ENCODE results near the gene TPM4. TPM values are rescaled to one million over a fixed set of nuclear protein-coding genes. Genes with fewer than 3 reads are reported as not detected.

TPM4 gene
- total RNA-seq, 1 experiment from 2014 or later: 219 TPM

DNA sequence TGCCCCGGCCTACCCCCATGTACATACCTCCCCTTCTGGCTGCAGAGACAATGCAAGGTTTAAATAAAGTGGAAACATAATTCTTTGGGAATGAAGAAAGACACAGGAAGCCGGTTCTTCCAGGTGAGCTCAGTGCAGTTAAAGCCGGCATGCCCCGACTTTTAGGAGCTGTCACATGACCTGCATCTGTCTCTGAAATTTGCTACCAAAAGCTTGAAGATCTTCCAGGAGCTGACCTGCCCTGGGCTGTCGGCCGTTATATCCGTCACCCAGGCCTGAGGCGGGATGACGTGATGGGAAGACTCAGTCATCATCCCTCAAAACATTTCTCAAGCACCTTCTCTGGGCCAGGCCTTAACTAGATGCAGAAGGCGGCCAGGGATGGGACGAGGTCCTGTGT lies 45.7 kb downstream of the TPM4 start:
- intact Hi-C loops (cut with micrococcal nuclease; ENCODE audit: unreplicated experiment): no loop called here
- no peak for DNase-seq
- BruUV-seq (replicated peaks): no TSS peak
- H3K4me3 Mint-ChIP-seq (ENCODE audit: low read depth, unreplicated experiment): no peak overlapping the region
- no peaks in the 10 kb centered on the region for H3K4me1 Mint-ChIP-seq (ENCODE audit: low read depth, unreplicated experiment)
- H3K27ac Mint-ChIP-seq (ENCODE audit: unreplicated experiment): no peak overlapping the region
- CTCF ChIA-PET: no interaction called here
- peaks cover 37% of the 10 kb centered on the region for H3K36me3 Mint-ChIP-seq (ENCODE audit: insufficient read depth, unreplicated experiment)
- TF ChIP-seq, protein P1, sequence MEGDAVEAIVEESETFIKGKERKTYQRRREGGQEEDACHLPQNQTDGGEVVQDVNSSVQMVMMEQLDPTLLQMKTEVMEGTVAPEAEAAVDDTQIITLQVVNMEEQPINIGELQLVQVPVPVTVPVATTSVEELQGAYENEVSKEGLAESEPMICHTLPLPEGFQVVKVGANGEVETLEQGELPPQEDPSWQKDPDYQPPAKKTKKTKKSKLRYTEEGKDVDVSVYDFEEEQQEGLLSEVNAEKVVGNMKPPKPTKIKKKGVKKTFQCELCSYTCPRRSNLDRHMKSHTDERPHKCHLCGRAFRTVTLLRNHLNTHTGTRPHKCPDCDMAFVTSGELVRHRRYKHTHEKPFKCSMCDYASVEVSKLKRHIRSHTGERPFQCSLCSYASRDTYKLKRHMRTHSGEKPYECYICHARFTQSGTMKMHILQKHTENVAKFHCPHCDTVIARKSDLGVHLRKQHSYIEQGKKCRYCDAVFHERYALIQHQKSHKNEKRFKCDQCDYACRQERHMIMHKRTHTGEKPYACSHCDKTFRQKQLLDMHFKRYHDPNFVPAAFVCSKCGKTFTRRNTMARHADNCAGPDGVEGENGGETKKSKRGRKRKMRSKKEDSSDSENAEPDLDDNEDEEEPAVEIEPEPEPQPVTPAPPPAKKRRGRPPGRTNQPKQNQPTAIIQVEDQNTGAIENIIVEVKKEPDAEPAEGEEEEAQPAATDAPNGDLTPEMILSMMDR (IDR thresholded peaks at IDR 0.05; ENCODE audit: unreplicated experiment): no peak
- no peaks in the 10 kb centered on the region for H3K27me3 Mint-ChIP-seq (ENCODE audit: unreplicated experiment)
- no peaks in the 10 kb centered on the region for H3K9me3 Mint-ChIP-seq (ENCODE audit: low read depth, unreplicated experiment)

DNA sequence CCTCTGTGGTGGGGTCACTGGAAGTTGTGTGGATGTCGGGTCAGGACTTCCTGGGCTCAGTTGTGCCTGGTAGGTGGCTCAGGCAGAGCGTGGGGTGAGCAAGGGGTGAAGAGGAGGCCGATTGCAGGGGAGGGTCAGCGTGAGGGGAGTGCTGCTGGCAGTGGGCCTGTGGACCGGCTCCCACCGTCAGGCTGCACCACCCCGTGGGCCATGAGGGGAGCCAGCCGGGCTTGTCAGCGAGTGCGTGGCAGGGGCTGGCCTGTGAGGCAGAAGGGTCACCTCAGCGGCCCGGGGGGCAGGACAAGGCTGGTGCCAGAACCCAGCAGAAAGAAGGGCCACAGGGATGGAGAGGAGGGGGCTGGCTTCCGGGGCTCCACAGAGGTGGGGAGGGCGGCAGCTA lies 48.7 kb downstream of the TPM4 start:
- H3K4me3 Mint-ChIP-seq (ENCODE audit: low read depth, unreplicated experiment): no peak overlapping the region
- no peaks in the 10 kb centered on the region for H3K27me3 Mint-ChIP-seq (ENCODE audit: unreplicated experiment)
- no peak for DNase-seq
- CTCF ChIA-PET: no interaction called here
- intact Hi-C loops (cut with micrococcal nuclease; ENCODE audit: unreplicated experiment): no loop called here
- no TSS peak for BruUV-seq (replicated peaks)
- no peaks in the 10 kb centered on the region for H3K9me3 Mint-ChIP-seq (ENCODE audit: low read depth, unreplicated experiment)
- TF ChIP-seq, protein P1 (IDR thresholded peaks at IDR 0.05; ENCODE audit: unreplicated experiment): no peak
- no peaks in the 10 kb centered on the region for H3K4me1 Mint-ChIP-seq (ENCODE audit: low read depth, unreplicated experiment)
- H3K36me3 Mint-ChIP-seq (ENCODE audit: insufficient read depth, unreplicated experiment): peaks cover 43% of the 10 kb centered on the region
- no peak overlapping the region for H3K27ac Mint-ChIP-seq (ENCODE audit: unreplicated experiment)

DNA sequence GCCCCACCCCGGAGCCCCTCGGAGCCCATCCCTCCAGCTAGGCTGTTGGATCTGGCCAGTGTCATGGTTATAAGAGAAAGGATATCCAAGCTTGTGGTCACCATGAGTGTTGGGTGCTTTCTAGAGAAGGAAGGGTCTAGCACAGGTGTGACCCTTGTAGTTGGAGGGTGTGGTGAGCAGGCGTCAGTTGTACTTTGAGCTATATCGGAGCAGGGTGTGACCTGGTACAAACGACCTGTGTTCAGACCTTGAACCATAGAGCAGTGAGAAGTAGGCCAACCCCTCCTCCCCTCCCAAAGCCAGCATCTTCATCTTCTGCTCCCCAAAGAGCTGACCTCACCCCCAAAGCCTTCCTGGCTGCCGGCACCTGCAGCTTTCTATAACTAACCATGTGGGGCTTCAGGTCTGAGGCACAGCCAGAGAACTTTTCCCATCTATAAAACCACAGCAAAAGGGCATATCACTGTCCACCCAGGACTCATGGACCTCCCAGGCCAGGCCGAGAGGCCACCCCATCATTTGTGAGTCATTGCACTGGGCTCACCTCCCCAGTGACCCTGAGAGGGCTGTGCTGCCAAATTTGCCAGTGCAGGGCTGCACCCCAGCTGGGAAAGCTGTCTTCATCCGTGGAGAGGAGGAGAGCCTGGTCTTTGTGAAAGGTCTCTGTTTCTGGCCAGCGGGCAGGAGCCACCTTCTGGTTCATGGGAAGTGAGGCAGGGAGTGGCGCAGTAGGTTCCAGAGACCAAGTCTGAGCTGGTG lies 49.6 kb downstream of the TPM4 start:
- H3K4me3 Mint-ChIP-seq (ENCODE audit: low read depth, unreplicated experiment): no peak overlapping the region
- H3K27ac Mint-ChIP-seq (ENCODE audit: unreplicated experiment): no peak overlapping the region
- no peaks in the 10 kb centered on the region for H3K9me3 Mint-ChIP-seq (ENCODE audit: low read depth, unreplicated experiment)
- intact Hi-C loops (cut with micrococcal nuclease; ENCODE audit: unreplicated experiment): no loop called here
- no TSS peak for BruUV-seq (replicated peaks)
- CTCF ChIA-PET: interaction anchor here (0.6 to 0.7 kb wide), 2 partner anchors 12 to 18 kb away, joined by 3 read pairs; no protein-coding TSS in a partner anchor
- peaks cover 46% of the 10 kb centered on the region for H3K36me3 Mint-ChIP-seq (ENCODE audit: insufficient read depth, unreplicated experiment)
- no peak for DNase-seq
- H3K27me3 Mint-ChIP-seq (ENCODE audit: unreplicated experiment): no peaks in the 10 kb centered on the region
- TF ChIP-seq, protein P1 (IDR thresholded peaks at IDR 0.05; ENCODE audit: unreplicated experiment): no peak
- no peaks in the 10 kb centered on the region for H3K4me1 Mint-ChIP-seq (ENCODE audit: low read depth, unreplicated experiment)

DNA sequence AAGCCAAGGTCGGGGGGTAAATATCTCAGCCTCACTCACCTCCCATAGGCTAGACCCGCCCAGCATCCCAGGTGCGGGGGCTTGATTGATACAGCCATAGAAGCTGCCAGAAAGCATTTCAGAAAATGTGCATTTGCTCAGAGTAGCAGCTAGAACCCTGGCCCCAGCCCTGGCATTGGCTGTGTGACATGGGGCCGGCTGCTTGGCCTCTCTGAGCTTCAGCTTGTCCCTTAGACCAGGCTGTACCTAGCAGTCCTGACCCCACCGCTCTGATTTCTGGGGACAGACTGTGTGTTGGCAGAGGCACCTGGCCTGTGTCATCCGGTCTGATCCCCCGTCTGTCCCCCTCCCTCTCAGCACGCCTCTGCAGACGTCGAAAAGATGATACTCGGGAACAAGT lies 50.8 kb downstream of the TPM4 start:
- Mint-ChIP-seq H3K9me3 (ENCODE audit: low read depth, unreplicated experiment) (no peaks in the 10 kb centered on the region), H3K36me3 (ENCODE audit: insufficient read depth, unreplicated experiment) (peaks cover 46% of the 10 kb centered on the region), H3K4me1 (ENCODE audit: low read depth, unreplicated experiment) (no peaks in the 10 kb centered on the region), H3K4me3 (ENCODE audit: low read depth, unreplicated experiment) (no peak overlapping the region), H3K27ac (ENCODE audit: unreplicated experiment) (no peak overlapping the region), H3K27me3 (ENCODE audit: unreplicated experiment) (no peaks in the 10 kb centered on the region)
- no peak for DNase-seq
- CTCF ChIA-PET: no interaction called here
- TF ChIP-seq, protein P1 (IDR thresholded peaks at IDR 0.05; ENCODE audit: unreplicated experiment): no peak
- intact Hi-C loops (cut with micrococcal nuclease; ENCODE audit: unreplicated experiment): no loop called here
- no TSS peak for BruUV-seq (replicated peaks)

All from Calu3 (cell line).